GM18517 (cell line): ENCODE data around the gene ZNF326.

Experiments used
- ATAC-seq: cut with Tn5 transposase; IDR thresholded peaks from one replicate; pipeline ENCODE4 v1.9.1; 2021; ENCODE audit warnings: mild to moderate bottlenecking, moderate library complexity; ENCODE audit not compliant: unreplicated experiment

Gene ZNF326

GRCh38 chr1:90067194-90067931 is 72.5 kb downstream of the ZNF326 start:
- ATAC-seq: no peak

- no peak for ATAC-seq
These were observed 73.8 kb downstream of the ZNF326 start for GRCh38 chr1:90068611-90069280.

GRCh38 chr1:90074137-90074536 is 79.2 kb downstream of the ZNF326 start:
- ATAC-seq: no peak

GRCh38 chr1:90074566-90074965 is 79.7 kb downstream of the ZNF326 start:
- ATAC-seq: no peak

- no peak for ATAC-seq
These were observed 80.1 kb downstream of the ZNF326 start for GRCh38 chr1:90074970-90075391.

GRCh38 chr1:90083995-90084394 is 89.1 kb downstream of the ZNF326 start:
- ATAC-seq: no peak
